ENCODE measurements around the gene ZNRF3. TPM values are rescaled to one million over a fixed set of nuclear protein-coding genes. Genes with fewer than 3 reads are reported as not detected.
A peak's percentile ranks its signal among the peaks of the same experiment; 100 is the strongest.

The ZNRF3 gene
- total RNA-seq, 6 donors from 2014 or later: 11.4 to 16.9 (median 14.4) TPM

GRCh38 chr22:29026579-29026978 lies 143.2 kb downstream of the ZNRF3 start:
- TF ChIP-seq POLR2AphosphoS5 (IDR thresholded peaks at IDR 0.05) (no peak), CTCF (IDR thresholded peaks at IDR 0.05) (no peak), EP300 (IDR thresholded peaks at IDR 0.05) (no peak), POLR2A (IDR thresholded peaks at IDR 0.05) (no peak)
- 93 to 96% methylated on average over 3 of the region's 3 CpGs for WGBS, 2 donors
- Histone ChIP-seq H3K4me1 (peaks cover 19 to 41% (median 34%) of the 10 kb centered on the region in 4 donors), H3K36me3 (no peaks in the 10 kb centered on the region), H3K27ac (no peak overlapping the region), H3K27me3 (no peaks in the 10 kb centered on the region), H3K9me3 (no peaks in the 10 kb centered on the region), H3K4me3 (no peak overlapping the region)
- ATAC-seq (ENCODE audit: low FRiP score in 2 of 2): no peak
- DNase-seq: no peak

- ATAC-seq (ENCODE audit: low FRiP score in 2 of 2) (no peak), DNase-seq (no peak)
- no peaks in the 10 kb centered on the region for H3K27me3 ChIP-seq
- no peaks in the 10 kb centered on the region for H3K9me3 ChIP-seq
- peak overlapping the region in 2 of 4 donors; percentile 17 to 50 for H3K27ac ChIP-seq
- peaks cover 30 to 52% (median 49%) of the 10 kb centered on the region in 4 donors for H3K4me1 ChIP-seq
- WGBS, 2 donors: 74 to 84% methylated on average over 4 of the region's 4 CpGs
- no peak for TF ChIP-seq EP300 (IDR thresholded peaks at IDR 0.05)
- no peak for TF ChIP-seq POLR2A (IDR thresholded peaks at IDR 0.05)
- no peak for TF ChIP-seq POLR2AphosphoS5 (IDR thresholded peaks at IDR 0.05)
- TF ChIP-seq CTCF (IDR thresholded peaks at IDR 0.05): no peak
- no peaks in the 10 kb centered on the region for H3K36me3 ChIP-seq
- H3K4me3 ChIP-seq: no peak overlapping the region
Observed at GRCh38 chr22:29028468-29028867, 145.1 kb downstream of the ZNRF3 start.

- peaks cover 26 to 45% (median 41%) of the 10 kb centered on the region in 4 donors for H3K4me1 ChIP-seq
- H3K36me3 ChIP-seq: no peaks in the 10 kb centered on the region
- TF ChIP-seq POLR2A (IDR thresholded peaks at IDR 0.05): no peak
- TF ChIP-seq POLR2AphosphoS5 (IDR thresholded peaks at IDR 0.05): no peak
- TF ChIP-seq EP300 (IDR thresholded peaks at IDR 0.05): no peak
- no peak for TF ChIP-seq CTCF (IDR thresholded peaks at IDR 0.05)
- no peaks in the 10 kb centered on the region for H3K27me3 ChIP-seq
- ATAC-seq (ENCODE audit: low FRiP score in 2 of 2) (no peak), DNase-seq (no peak)
- 89 to 91% methylated on average over 9 of the region's 9 CpGs for WGBS, 2 donors
- H3K27ac ChIP-seq: peak overlapping the region in 3 of 4 donors; percentile 21 to 89 (median 82)
- no peaks in the 10 kb centered on the region for H3K9me3 ChIP-seq
- no peak overlapping the region for H3K4me3 ChIP-seq
Observed at GRCh38 chr22:29029202-29030000, 146.0 kb downstream of the ZNRF3 start.

GRCh38 chr22:29030016-29030617 lies 146.7 kb downstream of the ZNRF3 start:
- TF ChIP-seq EP300 (IDR thresholded peaks at IDR 0.05) (no peak), POLR2A (IDR thresholded peaks at IDR 0.05) (no peak), CTCF (IDR thresholded peaks at IDR 0.05) (peak in 1 of 6 experiments; percentile 5), POLR2AphosphoS5 (IDR thresholded peaks at IDR 0.05) (no peak)
- 19 to 22% methylated on average over 14 to 20 of the region's 20 CpGs for WGBS, 2 donors
- Histone ChIP-seq H3K36me3 (no peaks in the 10 kb centered on the region), H3K9me3 (no peaks in the 10 kb centered on the region), H3K27me3 (no peaks in the 10 kb centered on the region), H3K4me1 (peaks cover 26 to 45% (median 40%) of the 10 kb centered on the region in 4 donors), H3K4me3 (peak overlapping the region; percentile 19 to 57 (median 48)), H3K27ac (peak overlapping the region; percentile 81 to 90 (median 86))
- DNase-seq: peak; percentile 44 to 84
- no peak for ATAC-seq (ENCODE audit: low FRiP score in 2 of 2)

Measured in upper lobe of left lung (tissue), 6 donors.